OCI-LY7 (cell line): ENCODE results near the gene XPO4. TPM values are rescaled to one million over a fixed set of nuclear protein-coding genes. Genes with fewer than 3 reads are reported as not detected.

Experiments used
- BruUV-seq: library from RNA; stranded (reverse); fragments of 400-500 nt; replicated peaks from 2 replicates; lab custom pipeline; 2021; lab: Mats Ljungman, UMichigan
- CTCF ChIA-PET: fragments of 300-600 bp; sonication (Branson Sonifier 250); formaldehyde crosslinking; loops from one replicate; lab custom pipeline; 2022; ENCODE audit warnings: antibody characterized with exemption; ENCODE audit not compliant: unreplicated experiment; lab: Charles Lee
- POLR2A ChIA-PET: fragments of 300-600 bp; sonication (Branson Sonifier 250); formaldehyde crosslinking; loops from one replicate; lab custom pipeline; 2022; ENCODE audit warnings: antibody characterized with exemption; lab: Charles Lee
- DNase-seq: peaks from one replicate; pipeline ENCODE4 v3.0.0-alpha.2; 2015; ENCODE audit warnings: low spot score
- H2AFZ ChIP-seq: fragments of 200-600 bp; sonication (generic), shearing (Covaris generic); 2 replicates; pipeline ENCODE4 v1.6.1; 2014; ENCODE audit warnings: mild to moderate bottlenecking, antibody characterized with exemption, low read length, moderate library complexity
- H3K27ac ChIP-seq: fragments of 200-600 bp; sonication (generic); 2 replicates; pipeline ENCODE4 v1.5.1; 2014; ENCODE audit warnings: mixed run types, low read depth, mild to moderate bottlenecking, moderate library complexity, low read length, inconsistent platforms; ENCODE audit not compliant: poor library complexity, severe bottlenecking
- H3K36me3 ChIP-seq: fragments of 200-600 bp; sonication (generic); 2 replicates; pipeline ENCODE4 v1.6.1; 2014; ENCODE audit warnings: mild to moderate bottlenecking, antibody characterized with exemption, low read length, moderate library complexity, mixed read lengths; ENCODE audit not compliant: insufficient read depth
- H3K4me1 ChIP-seq: fragments of 200-600 bp; sonication (generic); 2 replicates; pipeline ENCODE4 v1.5.1; 2014; ENCODE audit warnings: mild to moderate bottlenecking, low read length; ENCODE audit not compliant: insufficient read depth, poor library complexity, severe bottlenecking
- H3K4me2 ChIP-seq: fragments of 200-600 bp; sonication (generic); 2 replicates; pipeline ENCODE4 v1.6.1; 2014; ENCODE audit warnings: mild to moderate bottlenecking, low read length
- H3K4me3 ChIP-seq: fragments of 200-600 bp; sonication (generic); 2 replicates; pipeline ENCODE4 v1.5.1; 2014; ENCODE audit warnings: mild to moderate bottlenecking, low read depth, low read length; ENCODE audit not compliant: poor library complexity, severe bottlenecking
- H3K79me2 ChIP-seq: fragments of 200-600 bp; sonication (generic); 2 replicates; pipeline ENCODE4 v1.6.1; 2016; ENCODE audit warnings: low read depth, mild to moderate bottlenecking, low read length, moderate library complexity, mixed read lengths; ENCODE audit not compliant: insufficient read depth
- H3K9me2 ChIP-seq: fragments of 200-600 bp; sonication (generic); 2 replicates; pipeline ENCODE4 v1.6.1; 2016; ENCODE audit warnings: mild to moderate bottlenecking, low read length, mixed read lengths; ENCODE audit not compliant: insufficient read depth
- H3K9me3 ChIP-seq: fragments of 200-600 bp; sonication (generic); 2 replicates; pipeline ENCODE4 v1.6.1; 2014; ENCODE audit warnings: mild to moderate bottlenecking, mixed run types, low read length, mixed read lengths
- H4K20me1 ChIP-seq: fragments of 200-600 bp; sonication (generic); 2 replicates; pipeline ENCODE4 v1.6.1; 2014; ENCODE audit warnings: mild to moderate bottlenecking, antibody characterized with exemption, low read length, moderate library complexity, mixed read lengths; ENCODE audit not compliant: insufficient read depth
- CTCF ChIP-seq: fragments of 200-600 bp; sonication (generic); conservative IDR thresholded peaks from 2 replicates; pipeline ENCODE4 v1.5.1; 2014; ENCODE audit warnings: mild to moderate bottlenecking, antibody characterized with exemption, low read length, moderate library complexity, mixed read lengths
- EZH2phosphoT487 ChIP-seq: fragments of 200-600 bp; sonication (generic); IDR thresholded peaks from 2 replicates; pipeline ENCODE4 v1.6.1; 2018; ENCODE audit warnings: low read depth, borderline replicate concordance, mild to moderate bottlenecking, mixed run types, antibody characterized with exemption, low read length, moderate library complexity, mixed read lengths
- intact Hi-C: fragments of 100-400 bp; cut with micrococcal nuclease; formaldehyde crosslinking; loops from one replicate; pipeline ENCODE4 v1.10.0; 2022; ENCODE audit not compliant: unreplicated experiment
- total RNA-seq, 2 experiments: library from RNA; depleted of rRNA in 1 of 2; stranded (reverse); fragments of >200 nt in 1 of 2; shearing (Covaris generic) in 1 of 2; gene quantifications; 2 replicates each; pipeline ENCODE4 v1.2.3, GENCODE V29; 2014 to 2022

Gene XPO4
- total RNA-seq, 2 experiments from 2014 or later = 20.6 to 26.9 TPM

- Histone ChIP-seq H3K27ac (no peak overlapping the region), H3K79me2 (no peaks in the 10 kb centered on the region), H2AFZ (no peak overlapping the region), H3K9me3 (no peaks in the 10 kb centered on the region), H3K9me2 (no peaks in the 10 kb centered on the region), H3K4me2 (no peak overlapping the region), H3K4me3 (no peak overlapping the region), H3K4me1 (no peaks in the 10 kb centered on the region), H4K20me1 (no peaks in the 10 kb centered on the region), H3K36me3 (no peaks in the 10 kb centered on the region)
- intact Hi-C loops = no loop called here
- POLR2A ChIA-PET = interaction anchor here (0.6 kb wide), 1 partner anchor 151 kb away, joined by 4 read pairs; no protein-coding TSS in a partner anchor
- TF ChIP-seq CTCF (no peak), EZH2phosphoT487 (no peak)
- DNase-seq = no peak
- no TSS peak for BruUV-seq
- CTCF ChIA-PET = no interaction called here
These were observed 162.5 kb downstream of the XPO4 start for GRCh38 chr13:20740021-20740420.

GRCh38 chr13:20738616-20739015 is 163.9 kb downstream of the XPO4 start:
- intact Hi-C loops = no loop called here
- no TSS peak for BruUV-seq
- Histone ChIP-seq H3K4me3 (no peak overlapping the region), H3K4me2 (no peak overlapping the region), H2AFZ (no peak overlapping the region), H3K79me2 (no peaks in the 10 kb centered on the region), H3K9me3 (no peaks in the 10 kb centered on the region), H3K9me2 (no peaks in the 10 kb centered on the region), H3K36me3 (no peaks in the 10 kb centered on the region), H4K20me1 (no peaks in the 10 kb centered on the region), H3K4me1 (no peaks in the 10 kb centered on the region), H3K27ac (no peak overlapping the region)
- POLR2A ChIA-PET = interaction anchor here (0.6 kb wide), 1 partner anchor 36 kb away, joined by 3 read pairs; no protein-coding TSS in a partner anchor
- DNase-seq = no peak
- CTCF ChIA-PET = no interaction called here
- TF ChIP-seq EZH2phosphoT487 (no peak), CTCF (no peak)

- H3K4me1 ChIP-seq = no peaks in the 10 kb centered on the region
- H3K79me2 ChIP-seq = no peaks in the 10 kb centered on the region
- H3K9me3 ChIP-seq = no peaks in the 10 kb centered on the region
- ChIA-PET CTCF (no interaction called here), POLR2A (no interaction called here)
- intact Hi-C loops = no loop called here
- no peak for DNase-seq
- no peak overlapping the region for H2AFZ ChIP-seq
- no peaks in the 10 kb centered on the region for H3K36me3 ChIP-seq
- H3K4me3 ChIP-seq = no peak overlapping the region
- TF ChIP-seq CTCF = no peak
- no peak for TF ChIP-seq EZH2phosphoT487
- no TSS peak for BruUV-seq
- H4K20me1 ChIP-seq = no peaks in the 10 kb centered on the region
- no peak overlapping the region for H3K4me2 ChIP-seq
- H3K9me2 ChIP-seq = no peaks in the 10 kb centered on the region
- no peak overlapping the region for H3K27ac ChIP-seq
These were observed 172.6 kb downstream of the XPO4 start for GRCh38 chr13:20729633-20730585.
